ENCODE results near the gene ACP2. TPM values are rescaled to one million over a fixed set of nuclear protein-coding genes. Genes with fewer than 3 reads are reported as not detected.

The ACP2 gene
- total and polyA plus RNA-seq, 2 experiments from 2014 or later: 29.6 to 31.5 TPM

- no peak for TF ChIP-seq CTCF (IDR thresholded peaks at IDR 0.05; ENCODE audit: poor library complexity)
- TF ChIP-seq EZH2phosphoT487 (IDR thresholded peaks at IDR 0.05; ENCODE audit: low read depth, severe bottlenecking, unreplicated experiment): no peak
- no peak for TF ChIP-seq EZH2 (IDR thresholded peaks at IDR 0.05; ENCODE audit: borderline replicate concordance)
- H3K4me2 ChIP-seq: no peak overlapping the region
- WGBS (ENCODE audit: low lambda C conversion rate, missing lambda C conversion rate): 97% methylated on average over 28 of the region's 28 CpGs
- DNase-seq (ENCODE audit: low spot score): no peak
- no peaks in the 10 kb centered on the region for H3K36me3 ChIP-seq (replicated peaks; ENCODE audit: insufficient read depth, low read depth)
- no peak overlapping the region for H3K27ac ChIP-seq
- H3K27me3 ChIP-seq: no peaks in the 10 kb centered on the region
- no peaks in the 10 kb centered on the region for H3K9me3 ChIP-seq (ENCODE audit: low read depth)
- no peak overlapping the region for H2AFZ ChIP-seq
- no peaks in the 10 kb centered on the region for H3K9me2 ChIP-seq (replicated peaks; ENCODE audit: insufficient read depth)
- H3K4me3 ChIP-seq: no peak overlapping the region
- H3K4me1 ChIP-seq (ENCODE audit: insufficient read depth): no peaks in the 10 kb centered on the region
- H4K20me1 ChIP-seq (ENCODE audit: insufficient read depth, poor library complexity, severe bottlenecking): peaks cover 44% of the 10 kb centered on the region
- peaks cover 61% of the 10 kb centered on the region for H3K79me2 ChIP-seq
These were observed 26.1 kb upstream of the ACP2 start for GRCh38 chr11:47274495-47275235.

DNA sequence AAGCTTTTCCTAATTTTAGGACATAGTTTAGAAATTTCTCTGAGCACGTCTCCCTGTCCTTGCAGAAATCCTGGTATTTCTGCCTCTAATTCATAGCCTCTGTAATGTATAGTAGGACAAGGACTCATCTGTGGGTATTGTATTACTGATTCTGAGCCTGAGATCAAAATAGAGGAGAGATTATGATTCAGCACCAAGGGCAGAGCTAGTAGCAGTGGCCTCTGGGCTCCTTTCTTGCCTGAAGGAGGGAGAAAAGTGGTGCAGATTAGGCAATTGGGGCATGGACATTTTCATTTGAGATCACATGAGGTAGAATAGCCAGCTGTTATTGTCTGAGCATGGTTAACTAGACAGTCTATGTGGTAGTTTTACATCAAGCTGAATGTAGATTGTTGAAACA is 24.1 kb upstream of the ACP2 start:
- TF ChIP-seq EZH2phosphoT487 (IDR thresholded peaks at IDR 0.05; ENCODE audit: low read depth, severe bottlenecking, unreplicated experiment) (no peak), EZH2 (IDR thresholded peaks at IDR 0.05; ENCODE audit: borderline replicate concordance) (no peak), CTCF (IDR thresholded peaks at IDR 0.05; ENCODE audit: poor library complexity) (no peak)
- Histone ChIP-seq H3K9me3 (ENCODE audit: low read depth) (no peaks in the 10 kb centered on the region), H3K36me3 (replicated peaks; ENCODE audit: insufficient read depth, low read depth) (no peaks in the 10 kb centered on the region), H3K27me3 (no peaks in the 10 kb centered on the region), H3K4me1 (ENCODE audit: insufficient read depth) (peaks cover 10% of the 10 kb centered on the region), H3K79me2 (peaks cover 61% of the 10 kb centered on the region), H3K4me3 (no peak overlapping the region), H3K27ac (no peak overlapping the region), H4K20me1 (ENCODE audit: insufficient read depth, poor library complexity, severe bottlenecking) (peaks cover 44% of the 10 kb centered on the region), H3K9me2 (replicated peaks; ENCODE audit: insufficient read depth) (no peaks in the 10 kb centered on the region), H3K4me2 (peak overlapping the region; percentile 79), H2AFZ (no peak overlapping the region)
- DNase-seq (ENCODE audit: low spot score): no peak
- WGBS (ENCODE audit: low lambda C conversion rate, missing lambda C conversion rate): 0% methylated on average over 1 of the region's 1 CpG

DNA sequence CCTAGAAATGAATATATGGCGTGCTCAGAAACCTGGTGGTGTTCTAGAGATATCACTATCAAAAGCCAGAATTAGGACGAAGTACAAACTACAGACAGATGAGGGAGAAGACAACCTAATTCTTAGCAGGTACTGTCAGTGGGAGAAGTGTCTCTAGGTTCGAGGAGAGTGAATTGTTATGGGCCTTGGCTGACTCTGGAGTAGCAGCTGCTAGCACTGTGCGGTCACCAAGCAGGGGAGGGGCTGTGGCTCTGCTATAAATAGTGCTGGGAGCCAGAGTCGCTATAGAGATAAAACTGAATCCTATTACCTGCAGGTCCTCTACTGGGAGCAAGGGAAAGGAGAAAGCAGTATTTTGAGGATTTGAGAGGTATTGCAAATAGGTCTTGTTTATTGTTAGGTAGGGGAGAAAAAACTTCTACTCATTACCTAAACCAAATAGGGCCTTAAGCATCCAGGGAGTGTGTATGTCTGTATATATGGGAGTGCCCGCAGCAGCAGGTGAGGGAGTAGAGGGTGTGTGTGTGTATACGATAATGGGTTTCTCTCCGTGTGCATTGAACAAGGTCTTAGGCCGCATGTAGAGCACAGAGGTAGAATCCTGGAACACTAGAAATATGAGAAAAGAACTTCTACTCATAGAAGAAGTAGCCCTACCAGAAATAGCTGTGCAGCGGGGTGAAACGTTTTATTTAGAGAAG is 23.5 kb upstream of the ACP2 start:
- no peaks in the 10 kb centered on the region for H3K9me3 ChIP-seq (ENCODE audit: low read depth)
- H3K27ac ChIP-seq: no peak overlapping the region
- no peaks in the 10 kb centered on the region for H3K9me2 ChIP-seq (replicated peaks; ENCODE audit: insufficient read depth)
- 80% methylated on average over 11 of the region's 11 CpGs for WGBS (ENCODE audit: low lambda C conversion rate, missing lambda C conversion rate)
- H3K79me2 ChIP-seq: peaks cover 61% of the 10 kb centered on the region
- no peaks in the 10 kb centered on the region for H3K36me3 ChIP-seq (replicated peaks; ENCODE audit: insufficient read depth, low read depth)
- no peak overlapping the region for H2AFZ ChIP-seq
- peak overlapping the region; percentile 79 for H3K4me2 ChIP-seq
- no peak overlapping the region for H3K4me3 ChIP-seq
- TF ChIP-seq EZH2phosphoT487 (IDR thresholded peaks at IDR 0.05; ENCODE audit: low read depth, severe bottlenecking, unreplicated experiment): no peak
- TF ChIP-seq CTCF (IDR thresholded peaks at IDR 0.05; ENCODE audit: poor library complexity): no peak
- no peaks in the 10 kb centered on the region for H3K27me3 ChIP-seq
- H3K4me1 ChIP-seq (ENCODE audit: insufficient read depth): peaks cover 11% of the 10 kb centered on the region
- peaks cover 44% of the 10 kb centered on the region for H4K20me1 ChIP-seq (ENCODE audit: insufficient read depth, poor library complexity, severe bottlenecking)
- no peak for DNase-seq (ENCODE audit: low spot score)

Measured in hepatocyte (in vitro differentiated cells).